Gastrocnemius medialis (tissue), 4 donors: ENCODE measurements around the gene MEIOB. TPM values are rescaled to one million over a fixed set of nuclear protein-coding genes. Genes with fewer than 3 reads are reported as not detected.

Source experiments
- ATAC-seq, 2 donors: fragments of 150-250 bp; one replicate each; pipeline ENCODE4 v1.9.1; 2016
- DNase-seq, 2 donors: peaks; one replicate each; pipeline ENCODE4 v3.0.0-alpha.2; 2019
- H3K27ac ChIP-seq, 4 donors: fragments of 200-600 bp; sonication (generic); 1 replicate in 1 of 4; 2 replicates in 3 of 4; pipeline ENCODE4 v1.5.1; 2016 to 2018; ENCODE audit warnings: mild to moderate bottlenecking in 2 of 4, moderate library complexity in 1 of 4
- H3K27me3 ChIP-seq, 3 donors: fragments of 200-600 bp; sonication (generic) in 2 of 3; 1 replicate in 1 of 3; 2 replicates in 2 of 3; pipeline versions ENCODE4 v1.5.1 to v1.6.0; 2016 to 2019; ENCODE audit warnings: mild to moderate bottlenecking in 1 of 3, moderate library complexity in 1 of 3
- H3K36me3 ChIP-seq, 2 donors: fragments of 200-600 bp; sonication (generic) in 1 of 2; one replicate each; pipeline ENCODE4 v1.5.1; 2017 to 2018
- H3K4me1 ChIP-seq, 2 donors: fragments of 200-600 bp; sonication (generic) in 1 of 2; one replicate each; pipeline ENCODE4 v1.5.1; 2016 to 2017; ENCODE audit warnings: mild to moderate bottlenecking in 2 of 2
- H3K4me3 ChIP-seq, 4 donors: fragments of 200-600 bp; sonication (generic) in 3 of 4; 1 replicate in 1 of 4; 2 replicates in 3 of 4; pipeline ENCODE4 v1.5.1; 2016 to 2019; ENCODE audit warnings: mild to moderate bottlenecking in 2 of 4
- H3K9me3 ChIP-seq, 3 donors: fragments of 200-600 bp; sonication (generic) in 2 of 3; 1 replicate in 1 of 3; 2 replicates in 2 of 3; pipeline ENCODE4 v1.5.1; 2016 to 2019
- CTCF ChIP-seq, 5 experiments: fragments of 450-650 bp in 3 of 5; fragments of 200-600 bp in 2 of 5; sonication (generic) in 2 of 5; IDR thresholded peaks in 4 of 5; conservative IDR thresholded peaks in 1 of 5; 1 replicate in 4 of 5; 2 replicates in 1 of 5; pipeline ENCODE4 v1.5.1; 2016 to 2019; ENCODE audit warnings: antibody characterized with exemption in 5 of 5, mild to moderate bottlenecking in 3 of 5, moderate library complexity in 3 of 5
- POLR2A ChIP-seq, 2 donors: fragments of 450-650 bp; IDR thresholded peaks; one replicate each; pipeline ENCODE4 v1.6.1; 2017; ENCODE audit warnings: antibody characterized with exemption in 2 of 2, mild to moderate bottlenecking in 2 of 2, moderate library complexity in 2 of 2
- in situ Hi-C, 4 donors: fragments of 200-750 bp; cut with MboI; loops; one replicate each; pipeline versions ENCODE4 v1.15.0 to v1.8.0; 2017; ENCODE audit warnings: low sequenced_read_pairs in 4 of 4
- intact Hi-C: fragments of 100-400 bp; cut with DNase I; formaldehyde crosslinking; loops from one replicate; pipeline ENCODE4 v1.15.1; 2023; ENCODE audit warnings: low total_unique reads
- total RNA-seq, 4 donors: library from RNA; depleted of rRNA; stranded (reverse); fragments of >200 nt; gene quantifications; one replicate each; pipeline versions ENCODE4 v1.1.0 to v1.2.3, GENCODE V29; 2016

Gene MEIOB
- total RNA-seq, 4 donors from 2014 or later: not detected

- H3K36me3 ChIP-seq: peaks cover 0 to 57% of the 10 kb centered on the region in 2 donors
- TF ChIP-seq CTCF (IDR thresholded peaks at IDR 0.05 in 4 of 5, conservative IDR thresholded peaks at IDR 0.05 in 1 of 5): no peak
- no peak for TF ChIP-seq POLR2A (IDR thresholded peaks at IDR 0.05)
- in situ Hi-C loops: no loop called here
- H3K9me3 ChIP-seq: no peaks in the 10 kb centered on the region
- H3K4me3 ChIP-seq: no peak overlapping the region
- intact Hi-C loops: no loop called here
- ATAC-seq (no peak), DNase-seq (no peak)
- peaks cover 26 to 29% of the 10 kb centered on the region in 2 donors for H3K4me1 ChIP-seq
- no peaks in the 10 kb centered on the region for H3K27me3 ChIP-seq
- no peak overlapping the region for H3K27ac ChIP-seq
Observed at GRCh38 chr16:1820946-1821290, 51.0 kb downstream of the MEIOB start.

GRCh38 chr16:1820096-1820945, 51.6 kb downstream of the MEIOB start:
- no peak overlapping the region for H3K4me3 ChIP-seq
- peaks cover 0 to 57% of the 10 kb centered on the region in 2 donors for H3K36me3 ChIP-seq
- in situ Hi-C loops: no loop called here
- ATAC-seq (no peak), DNase-seq (no peak)
- H3K27ac ChIP-seq: no peak overlapping the region
- no peaks in the 10 kb centered on the region for H3K27me3 ChIP-seq
- intact Hi-C loops: no loop called here
- H3K9me3 ChIP-seq: no peaks in the 10 kb centered on the region
- no peak for TF ChIP-seq CTCF (IDR thresholded peaks at IDR 0.05 in 4 of 5, conservative IDR thresholded peaks at IDR 0.05 in 1 of 5)
- TF ChIP-seq POLR2A (IDR thresholded peaks at IDR 0.05): no peak
- peaks cover 20 to 23% of the 10 kb centered on the region in 2 donors for H3K4me1 ChIP-seq

- in situ Hi-C loops (no loop called here), intact Hi-C loops (no loop called here)
- ATAC-seq: no peak
- Histone ChIP-seq H3K4me3 (no peak overlapping the region), H3K27ac (no peak overlapping the region), H3K9me3 (no peaks in the 10 kb centered on the region), H3K27me3 (no peaks in the 10 kb centered on the region), H3K36me3 (peaks cover 0 to 57% of the 10 kb centered on the region in 2 donors), H3K4me1 (peaks cover 13 to 16% of the 10 kb centered on the region in 2 donors)
- DNase-seq: no peak
- no peak for TF ChIP-seq CTCF (IDR thresholded peaks at IDR 0.05 in 4 of 5, conservative IDR thresholded peaks at IDR 0.05 in 1 of 5)
- TF ChIP-seq POLR2A (IDR thresholded peaks at IDR 0.05): no peak
Observed at GRCh38 chr16:1819611-1820010, 52.4 kb downstream of the MEIOB start.

- Histone ChIP-seq H3K27ac (no peak overlapping the region), H3K36me3 (peaks cover 0 to 57% of the 10 kb centered on the region in 2 donors), H3K9me3 (no peaks in the 10 kb centered on the region), H3K4me3 (no peak overlapping the region), H3K4me1 (peaks cover 7 to 10% of the 10 kb centered on the region in 2 donors), H3K27me3 (no peaks in the 10 kb centered on the region)
- ATAC-seq (no peak), DNase-seq (no peak)
- in situ Hi-C loops (no loop called here), intact Hi-C loops (no loop called here)
- TF ChIP-seq CTCF (IDR thresholded peaks at IDR 0.05 in 4 of 5, conservative IDR thresholded peaks at IDR 0.05 in 1 of 5) (no peak), POLR2A (IDR thresholded peaks at IDR 0.05) (no peak)
Observed at GRCh38 chr16:1818873-1819525, 53.0 kb downstream of the MEIOB start.
